ENCODE data around the gene ATG14.

The ATG14 gene

GRCh38 chr14:55441286-55441685, 29.7 kb upstream of the ATG14 start:
- no peak for TF ChIP-seq CTCF (conservative IDR thresholded peaks at IDR 0.05)
- no peak overlapping the region for H3K27ac ChIP-seq

- TF ChIP-seq CTCF (conservative IDR thresholded peaks at IDR 0.05): no peak
- H3K27ac ChIP-seq: no peak within 1 kb of the TSS
These were observed 28.8 kb upstream of the ATG14 start, which contains the start of gene TBPL2 for GRCh38 chr14:55440385-55440784. Gene TBPL2 (minus strand): TSS chr14:55440616. CDS start chr14:55440449, 167 bp downstream.

- no peak overlapping the region for H3K27ac ChIP-seq
These were observed 26.5 kb upstream of the ATG14 start for GRCh38 chr14:55438066-55438683.

GRCh38 chr14:55436931-55437330, 25.3 kb upstream of the ATG14 start:
- no peak for TF ChIP-seq CTCF (conservative IDR thresholded peaks at IDR 0.05)
- no peak overlapping the region for H3K27ac ChIP-seq

More at GRCh38 chr14:55438066-55438683, 26.5 kb upstream of the ATG14 start:
- TF ChIP-seq CTCF (conservative IDR thresholded peaks at IDR 0.05): peak; percentile 79

GRCh38 chr14:55436519-55436918, 24.9 kb upstream of the ATG14 start:
- no peak for TF ChIP-seq CTCF (conservative IDR thresholded peaks at IDR 0.05)
- no peak overlapping the region for H3K27ac ChIP-seq

GRCh38 chr14:55434805-55435174, 23.2 kb upstream of the ATG14 start:
- TF ChIP-seq CTCF (conservative IDR thresholded peaks at IDR 0.05): no peak
- no peak overlapping the region for H3K27ac ChIP-seq

GRCh38 chr14:55433880-55434804, 22.5 kb upstream of the ATG14 start:
- no peak for TF ChIP-seq CTCF (conservative IDR thresholded peaks at IDR 0.05)
- H3K27ac ChIP-seq: no peak overlapping the region

Data from VCaP (cell line).